GM12801 (cell line): Measurements from ENCODE around the gene CLCF1.

Experiments
- TF ChIP-seq, protein P1 (sequence below): IDR thresholded peaks from one replicate; pipeline ENCODE4 v1.5.1; 2011; ENCODE audit warnings: control low read depth; ENCODE audit not compliant: insufficient read length; ENCODE audit errors: extremely low read depth

Gene CLCF1

DNA sequence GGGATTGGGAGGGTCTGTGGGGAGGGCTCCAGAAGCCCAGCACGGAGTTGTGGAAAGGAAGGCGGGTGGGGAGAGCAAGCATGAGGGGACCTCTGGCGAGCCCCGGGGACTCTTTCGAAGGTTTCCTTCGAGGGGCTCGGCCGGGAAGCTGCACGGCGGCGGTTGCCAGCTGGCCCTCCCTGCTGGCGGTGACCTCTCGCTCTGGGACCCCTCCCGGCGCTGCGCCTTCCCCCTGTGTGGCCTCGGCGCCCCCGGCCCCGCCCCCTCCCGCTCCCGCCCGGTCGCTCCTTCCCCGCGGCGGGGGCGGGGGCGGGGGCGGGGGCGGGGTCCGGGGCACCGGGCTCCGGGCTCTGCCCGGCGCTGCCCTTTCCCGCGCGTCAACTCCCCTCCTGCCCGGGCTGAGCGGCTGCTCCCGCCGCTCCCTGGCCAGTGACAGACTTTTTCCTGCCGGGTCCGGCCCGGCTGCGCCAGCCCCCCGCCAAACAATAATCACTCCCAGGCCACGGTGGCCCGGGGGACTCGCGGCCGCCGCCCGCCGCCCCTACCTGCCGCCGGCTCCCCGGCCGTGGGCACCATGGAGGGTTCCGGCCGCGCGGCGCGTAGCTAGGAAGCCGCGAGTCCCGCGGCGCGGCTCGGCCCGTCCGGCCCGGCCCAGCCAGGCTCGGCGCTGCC, 941 bp downstream of the CLCF1 start:
- TF ChIP-seq, protein P1, sequence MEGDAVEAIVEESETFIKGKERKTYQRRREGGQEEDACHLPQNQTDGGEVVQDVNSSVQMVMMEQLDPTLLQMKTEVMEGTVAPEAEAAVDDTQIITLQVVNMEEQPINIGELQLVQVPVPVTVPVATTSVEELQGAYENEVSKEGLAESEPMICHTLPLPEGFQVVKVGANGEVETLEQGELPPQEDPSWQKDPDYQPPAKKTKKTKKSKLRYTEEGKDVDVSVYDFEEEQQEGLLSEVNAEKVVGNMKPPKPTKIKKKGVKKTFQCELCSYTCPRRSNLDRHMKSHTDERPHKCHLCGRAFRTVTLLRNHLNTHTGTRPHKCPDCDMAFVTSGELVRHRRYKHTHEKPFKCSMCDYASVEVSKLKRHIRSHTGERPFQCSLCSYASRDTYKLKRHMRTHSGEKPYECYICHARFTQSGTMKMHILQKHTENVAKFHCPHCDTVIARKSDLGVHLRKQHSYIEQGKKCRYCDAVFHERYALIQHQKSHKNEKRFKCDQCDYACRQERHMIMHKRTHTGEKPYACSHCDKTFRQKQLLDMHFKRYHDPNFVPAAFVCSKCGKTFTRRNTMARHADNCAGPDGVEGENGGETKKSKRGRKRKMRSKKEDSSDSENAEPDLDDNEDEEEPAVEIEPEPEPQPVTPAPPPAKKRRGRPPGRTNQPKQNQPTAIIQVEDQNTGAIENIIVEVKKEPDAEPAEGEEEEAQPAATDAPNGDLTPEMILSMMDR: no peak

DNA sequence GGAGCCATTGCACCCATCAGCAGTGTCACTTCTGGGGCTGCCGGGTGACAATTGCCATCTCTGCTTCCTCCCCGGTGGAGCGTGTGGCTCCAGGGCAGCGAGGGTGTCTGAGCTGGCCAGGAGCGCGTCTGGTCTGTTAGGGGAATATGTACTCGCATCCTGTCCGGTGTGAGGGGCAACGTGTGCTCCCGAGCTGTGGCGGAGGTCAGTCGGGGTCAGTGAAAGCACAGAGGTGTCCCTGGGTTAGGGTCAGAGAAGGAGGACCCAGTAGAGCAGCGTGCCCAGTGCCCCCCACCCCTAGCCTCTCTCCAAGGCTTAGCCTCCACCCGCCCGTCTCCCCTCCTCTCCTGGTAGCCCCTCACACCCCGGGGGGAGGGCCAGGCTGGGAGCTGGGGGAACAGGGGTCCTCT, 1.5 kb downstream of the CLCF1 start:
- TF ChIP-seq, protein P1: no peak

DNA sequence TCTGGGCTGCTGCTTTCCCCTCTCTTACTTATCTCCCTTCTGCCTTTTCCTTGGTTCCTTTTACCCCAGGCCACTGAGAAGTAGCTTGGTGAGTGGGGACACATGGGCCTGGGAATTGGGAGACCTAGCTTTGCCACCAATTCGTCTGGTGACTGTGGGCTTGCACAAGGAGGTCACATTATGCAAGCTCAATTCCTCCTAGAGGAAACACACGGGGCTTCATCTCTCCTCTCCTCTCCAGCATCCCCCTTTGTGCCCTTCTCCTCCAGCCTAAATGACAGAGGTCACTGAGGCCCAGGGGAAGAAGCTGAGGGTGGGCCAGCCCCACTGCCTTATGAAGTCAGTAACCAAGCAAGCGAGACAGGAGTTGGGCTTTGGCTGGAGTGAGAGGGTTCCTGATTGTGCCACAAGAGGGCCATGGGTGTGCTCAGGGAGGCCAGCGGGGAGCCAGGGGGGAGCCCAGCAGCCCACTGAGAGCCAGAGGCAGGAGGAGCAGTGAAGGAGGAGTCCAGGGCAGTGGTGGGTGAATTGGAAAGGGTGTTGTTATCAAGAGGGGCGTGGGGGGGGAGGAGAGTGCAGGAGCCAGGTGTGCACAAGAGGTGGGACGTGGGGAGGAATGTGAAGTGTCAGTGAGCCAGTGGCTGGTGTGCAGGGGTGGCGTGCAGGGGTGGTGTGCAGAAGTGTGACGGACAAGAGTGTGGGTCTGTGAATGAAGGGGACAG, 2.0 kb downstream of the CLCF1 start:
- TF ChIP-seq, protein P1: no peak

DNA sequence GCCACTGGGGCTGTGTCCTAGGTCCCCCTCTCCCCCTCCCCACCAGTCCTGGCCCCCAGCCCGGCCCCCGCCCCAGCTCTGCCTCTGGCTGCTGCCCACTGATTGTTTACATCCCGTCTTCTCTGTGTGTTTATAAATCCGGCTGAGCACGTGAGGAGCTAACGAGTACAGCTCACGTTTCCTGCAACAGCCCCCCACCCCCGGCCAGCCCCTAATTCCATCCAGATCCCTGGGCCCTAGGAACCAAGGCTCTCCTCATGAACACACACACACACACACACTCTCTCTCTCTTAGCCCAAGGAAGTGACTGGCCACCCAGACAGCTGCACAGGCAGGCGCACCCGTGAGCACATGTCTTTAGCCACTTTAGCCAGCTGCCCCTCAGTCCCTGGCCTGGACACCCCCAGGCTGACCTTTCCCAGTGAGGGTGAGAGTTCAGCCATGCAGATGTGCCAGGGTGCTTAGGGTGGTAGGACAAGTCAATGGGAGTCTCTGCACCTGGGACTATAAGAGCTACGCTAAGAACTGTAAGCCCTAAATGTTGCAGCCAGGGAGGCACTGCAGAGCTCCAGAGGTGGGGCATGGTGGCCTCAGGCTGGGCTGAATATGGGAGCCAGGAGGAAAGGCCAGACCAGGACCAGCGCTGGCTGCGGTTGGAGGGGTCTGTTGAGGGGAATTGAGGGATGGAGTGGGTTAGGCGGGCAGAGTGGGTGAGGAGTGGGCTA, 2.9 kb downstream of the CLCF1 start:
- TF ChIP-seq, protein P1: no peak

DNA sequence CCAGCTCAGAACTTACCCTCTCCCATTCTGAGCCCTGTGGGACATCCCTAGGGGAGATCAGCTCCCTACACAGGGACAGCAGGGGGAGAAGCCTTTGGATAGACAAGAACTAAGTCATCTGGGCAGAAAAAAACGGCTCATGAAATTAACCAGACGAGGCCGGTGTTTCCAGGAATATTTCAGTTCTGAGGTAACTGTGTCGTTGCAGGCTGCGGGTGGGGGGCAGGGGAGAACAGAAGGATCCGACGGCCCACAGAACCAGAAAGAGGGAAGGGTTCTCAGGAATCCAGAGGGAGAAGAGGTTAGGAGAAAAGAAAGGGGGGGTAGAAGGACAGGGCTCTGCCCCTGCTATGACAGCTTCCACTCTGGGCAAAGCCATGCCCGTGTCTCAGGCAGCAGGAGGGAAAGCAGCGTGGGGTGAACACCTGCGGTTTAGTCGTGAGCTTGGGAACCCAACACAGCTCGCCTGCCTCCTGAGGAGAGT, 3.6 kb downstream of the CLCF1 start:
- TF ChIP-seq, protein P1: no peak

DNA sequence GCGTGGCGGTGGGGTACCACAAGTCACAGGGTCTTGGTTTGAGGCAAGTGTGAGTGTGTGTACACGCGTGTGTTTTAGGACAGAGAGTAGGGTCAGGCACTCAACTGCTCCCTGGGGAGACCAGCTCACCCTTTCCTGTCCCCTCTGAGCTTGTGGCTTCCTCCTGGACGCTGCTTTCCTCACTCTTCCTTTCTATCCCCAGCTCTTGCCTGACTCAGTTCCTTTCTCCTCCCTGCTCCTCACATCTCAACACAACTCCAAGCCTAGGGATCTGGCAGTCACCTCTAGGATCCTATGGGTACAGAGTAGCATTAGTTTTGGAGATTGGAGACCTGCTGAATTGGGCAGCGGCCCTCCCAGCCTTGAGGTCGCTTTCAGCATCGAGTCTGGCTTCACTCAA, 4.1 kb downstream of the CLCF1 start:
- TF ChIP-seq, protein P1: no peak

DNA sequence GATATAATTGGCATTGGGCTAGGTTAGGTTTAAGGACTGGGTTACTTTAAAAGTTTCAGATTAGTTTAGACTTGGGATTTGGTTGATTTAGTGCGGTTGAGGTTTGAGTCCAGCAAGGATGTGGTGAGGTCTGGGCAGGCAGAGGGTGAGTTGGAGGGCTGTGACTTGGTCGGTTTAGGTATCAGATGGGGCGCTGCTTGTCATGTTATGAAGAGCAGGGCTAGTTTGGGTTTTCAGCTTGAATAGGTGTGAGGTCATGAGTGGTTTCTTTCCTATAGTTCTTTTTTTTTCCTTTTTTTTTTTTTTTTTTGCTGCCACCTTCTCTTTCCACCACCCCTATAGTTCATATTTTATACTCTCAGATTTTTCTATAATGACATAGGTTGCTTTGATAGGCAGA, 4.8 kb downstream of the CLCF1 start:
- TF ChIP-seq, protein P1: no peak
